GM21786 (cell line): ENCODE results near the gene SCYGR4.

Experiments
- ATAC-seq: cut with Tn5 transposase; IDR thresholded peaks from one replicate; pipeline ENCODE4 v1.9.1; 2021; ENCODE audit not compliant: unreplicated experiment

The SCYGR4 gene

DNA sequence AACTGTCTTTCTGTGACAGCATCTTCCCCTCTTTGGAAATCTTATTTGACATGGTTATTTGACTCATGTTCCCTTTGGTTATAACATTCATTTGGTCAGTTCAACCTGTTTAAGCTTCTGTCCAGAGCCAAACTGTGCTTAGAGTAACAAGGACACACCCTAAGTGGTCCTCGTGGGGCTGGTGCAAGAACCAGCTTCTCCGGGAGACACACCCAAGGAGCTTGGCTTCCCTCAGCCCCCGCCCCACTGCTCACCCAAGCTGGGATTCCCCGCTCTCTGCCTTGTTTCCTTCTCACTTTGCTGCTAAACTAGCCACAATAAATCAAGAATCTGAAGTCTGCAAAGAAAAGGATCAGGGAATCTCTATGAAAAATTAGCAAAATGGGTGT is 4.0 kb upstream of the SCYGR4 start:
- ATAC-seq: no peak

- ATAC-seq: no peak
Observed at GRCh38 chr2:227614246-227614645, 3.1 kb upstream of the SCYGR4 start.

DNA sequence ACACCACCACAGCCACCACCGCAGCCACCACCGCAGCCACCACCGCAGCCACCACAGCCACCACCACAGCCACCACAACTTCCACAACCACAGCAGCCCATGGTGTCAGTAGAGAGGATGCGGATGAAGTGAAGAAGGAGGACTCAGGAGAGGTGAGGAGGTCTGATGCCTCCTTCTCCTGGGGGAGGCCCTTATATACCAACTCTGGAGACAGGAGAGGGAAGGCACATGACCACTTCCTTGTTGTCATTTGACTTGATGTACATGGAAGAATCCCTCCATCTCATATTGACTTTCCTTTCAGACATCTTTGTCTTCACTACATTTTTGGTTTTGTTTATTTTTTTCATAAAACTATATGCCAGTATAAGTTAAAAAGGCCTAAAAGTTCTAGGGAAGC is 2.6 kb upstream of the SCYGR4 start, which contains the start of gene SCYGR3:
SCYGR3 (minus strand) TSS at position 101 of the 400 bp plus-strand sequence; CDS start at position 101, 0 bp downstream.
- ATAC-seq: no peak

GRCh38 chr2:227615181-227615580 is 2.1 kb upstream of the SCYGR4 start:
- no peak for ATAC-seq

DNA sequence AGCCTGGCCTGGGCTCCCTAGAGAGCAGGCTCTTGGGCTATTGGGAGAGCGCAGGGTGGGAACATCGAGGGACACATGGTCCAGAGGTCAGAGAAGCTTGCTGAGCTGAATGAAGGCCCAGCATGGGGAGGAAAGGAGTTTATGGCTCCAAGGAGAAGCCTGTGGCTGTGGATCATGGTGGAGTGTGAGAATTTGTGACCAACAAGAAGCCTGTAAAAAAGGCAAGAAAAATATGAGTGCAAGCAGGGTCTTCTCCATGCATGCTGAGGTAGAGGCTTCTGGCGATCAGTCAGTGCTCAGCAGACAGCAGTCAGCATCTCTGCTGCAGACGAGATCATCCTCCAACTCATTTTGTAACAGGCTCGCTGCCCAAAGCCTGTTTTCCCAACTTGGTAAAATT is 1.4 kb upstream of the SCYGR4 start:
- ATAC-seq: no peak

- no peak for ATAC-seq
Observed at GRCh38 chr2:227616631-227617030, 667 bp upstream of the SCYGR4 start.

DNA sequence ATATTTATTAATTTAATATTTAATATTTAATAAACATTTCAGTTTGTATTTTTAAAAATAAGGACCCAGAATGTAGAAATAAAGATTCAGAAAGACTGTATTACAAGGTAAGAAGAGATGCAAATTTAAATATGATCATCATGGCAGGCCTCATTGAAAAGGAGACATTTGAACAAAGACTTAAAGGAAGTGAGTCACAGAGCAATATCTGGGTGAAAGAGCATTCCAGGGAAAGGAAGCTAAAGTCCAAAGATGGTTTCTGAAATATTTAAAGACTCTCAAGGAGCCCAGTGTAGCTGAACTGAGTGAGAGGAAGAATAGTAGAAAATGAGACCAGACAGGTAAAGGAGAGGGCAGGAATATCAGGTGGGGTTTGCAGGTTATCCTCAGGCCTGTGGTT is 5.9 kb downstream of the SCYGR4 start:
- no peak for ATAC-seq

DNA sequence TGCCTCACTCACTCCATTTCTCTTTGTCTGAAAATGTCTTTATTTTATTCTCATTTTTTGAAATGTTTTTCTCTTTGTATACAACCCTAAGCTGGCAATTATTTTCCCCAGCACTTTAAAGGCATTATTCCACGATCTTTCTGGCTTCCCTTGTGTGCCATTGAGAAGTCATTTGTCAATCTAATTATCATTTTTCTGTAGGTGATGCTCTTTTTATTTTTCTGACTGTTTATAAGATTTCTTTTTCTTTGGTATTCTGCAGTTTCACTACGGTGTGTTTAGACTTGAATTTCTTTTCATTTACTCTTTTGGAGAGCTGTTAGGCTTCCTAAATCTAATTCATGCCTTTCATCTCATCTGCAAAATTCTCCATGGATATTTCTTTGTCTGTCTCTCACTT is 8.1 kb downstream of the SCYGR4 start:
- ATAC-seq: no peak

GRCh38 chr2:227626580-227627151 is 9.4 kb downstream of the SCYGR4 start:
- no peak for ATAC-seq

- peak; percentile 97 for ATAC-seq
Observed at GRCh38 chr2:227627769-227628168, 10.5 kb downstream of the SCYGR4 start.

DNA sequence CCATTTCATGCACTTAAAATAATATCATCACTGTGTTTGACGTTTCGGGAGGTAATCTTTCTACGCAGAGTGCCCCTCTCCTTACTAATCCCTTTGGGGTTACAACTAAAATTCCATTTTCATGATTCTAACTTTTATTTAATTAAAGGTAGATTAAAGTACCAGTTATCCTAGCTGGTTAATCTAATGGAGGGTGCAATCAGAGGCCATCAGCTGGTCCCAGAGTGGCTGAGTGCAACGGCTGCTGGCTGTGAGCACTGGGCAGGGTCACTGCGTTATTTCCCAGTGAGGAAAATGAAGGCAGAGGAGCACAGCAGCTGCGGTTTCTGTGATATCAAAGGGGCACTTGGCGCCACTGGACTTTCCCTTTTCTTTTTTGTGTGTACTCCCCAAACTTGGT is 12.1 kb downstream of the SCYGR4 start:
- no peak for ATAC-seq

DNA sequence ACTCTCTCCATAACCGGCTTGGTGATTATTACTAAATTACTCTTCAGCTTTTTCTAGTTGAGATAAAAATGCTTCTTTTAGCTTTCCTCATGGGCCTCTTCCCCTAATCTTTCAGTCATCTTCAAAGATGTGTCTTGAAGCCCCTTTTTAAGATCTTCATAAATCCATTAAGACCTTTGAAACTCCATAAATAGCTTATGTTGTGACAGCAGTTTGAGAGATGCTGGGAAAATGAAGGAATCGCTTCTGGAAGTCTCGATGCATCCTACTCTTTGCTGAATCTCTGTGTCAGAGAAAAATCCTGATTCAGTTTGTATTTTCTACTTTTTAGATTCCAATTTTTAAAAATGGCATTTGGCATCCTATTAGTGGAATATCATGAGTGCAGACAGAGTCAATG is 13.0 kb downstream of the SCYGR4 start:
- no peak for ATAC-seq

DNA sequence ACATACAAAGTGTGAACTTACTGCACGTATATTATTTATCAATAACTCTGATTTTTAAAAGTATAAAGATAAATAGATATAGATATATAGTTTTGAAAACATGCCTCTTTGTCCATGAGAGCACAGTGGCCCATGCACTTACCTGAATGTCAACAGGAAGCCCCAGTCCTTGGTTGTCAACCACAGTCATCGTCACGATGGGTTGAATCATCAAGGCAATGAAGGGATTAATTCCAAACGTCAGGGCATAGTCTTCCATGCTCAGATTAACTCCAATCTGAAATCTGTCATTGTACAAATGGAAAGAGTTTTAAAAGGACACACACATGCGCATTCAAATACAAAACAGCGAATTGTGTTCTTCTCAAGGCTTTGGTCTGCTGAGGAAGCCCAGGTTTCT is 15.5 kb downstream of the SCYGR4 start:
- no peak for ATAC-seq

DNA sequence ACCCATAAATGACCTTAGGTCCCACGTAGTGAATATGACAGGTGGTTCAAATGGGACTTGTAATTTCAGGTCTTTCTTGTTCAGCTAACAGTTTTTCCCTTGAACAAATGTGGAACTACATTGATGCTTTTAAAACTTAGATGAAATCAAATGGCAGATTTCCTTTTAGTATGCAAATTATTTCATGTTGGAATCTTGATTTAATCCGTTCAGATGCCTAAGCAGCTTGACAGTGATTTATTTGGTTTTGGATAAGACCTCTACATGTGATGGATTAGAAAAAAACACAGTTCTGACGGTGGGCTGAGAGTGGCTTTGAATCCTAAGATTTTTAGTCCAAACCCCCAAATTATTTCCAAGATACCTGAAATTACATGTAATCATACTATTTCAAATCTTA is 16.9 kb downstream of the SCYGR4 start:
- ATAC-seq: no peak

GRCh38 chr2:227642656-227643055 is 25.4 kb downstream of the SCYGR4 start:
- ATAC-seq: no peak

DNA sequence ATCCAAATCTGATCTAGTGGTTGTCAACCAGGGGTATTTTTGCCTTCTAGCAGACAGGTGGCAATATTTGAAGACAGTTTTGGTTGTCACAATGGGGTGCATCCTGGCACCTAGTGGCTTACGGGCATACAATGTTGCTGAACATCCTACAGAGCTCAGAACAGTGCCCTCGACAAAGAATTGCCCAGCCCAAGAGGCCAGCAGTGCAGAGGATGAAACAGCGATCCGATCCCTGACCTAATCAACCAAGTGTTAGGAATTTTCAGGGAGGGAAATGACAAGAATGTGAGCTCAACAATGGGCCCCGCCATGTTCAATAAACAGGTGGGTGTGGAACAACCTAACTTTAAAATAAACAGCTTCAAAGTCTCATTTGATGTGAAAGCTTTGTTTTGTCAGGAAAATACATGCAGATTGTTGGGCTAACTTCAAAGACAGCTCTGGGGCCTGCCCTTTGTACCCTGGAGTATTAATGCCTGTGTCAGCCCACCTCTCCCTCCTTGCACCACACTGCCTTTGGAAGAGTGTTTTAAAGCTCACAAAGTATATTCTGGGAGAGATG is 26.8 kb downstream of the SCYGR4 start:
- ATAC-seq: no peak

DNA sequence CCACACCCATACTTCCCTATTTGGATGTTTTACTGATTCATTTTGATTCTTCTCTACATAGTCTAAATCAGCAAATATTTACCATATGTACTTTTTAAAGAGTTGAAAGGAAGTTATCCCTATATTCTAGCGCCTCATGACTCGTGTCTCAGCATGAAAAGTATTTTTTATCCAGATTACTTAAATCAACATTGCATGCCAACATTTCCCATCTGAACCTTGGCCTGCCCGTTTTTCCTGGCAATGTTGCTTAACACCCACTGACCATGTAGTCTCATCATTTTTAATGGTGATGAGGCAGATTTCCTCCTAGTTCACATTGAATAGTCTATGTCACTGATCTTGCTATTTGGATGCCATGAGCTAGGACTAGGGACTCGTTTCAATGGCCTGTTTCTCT is 36.1 kb downstream of the SCYGR4 start:
- no peak for ATAC-seq

DNA sequence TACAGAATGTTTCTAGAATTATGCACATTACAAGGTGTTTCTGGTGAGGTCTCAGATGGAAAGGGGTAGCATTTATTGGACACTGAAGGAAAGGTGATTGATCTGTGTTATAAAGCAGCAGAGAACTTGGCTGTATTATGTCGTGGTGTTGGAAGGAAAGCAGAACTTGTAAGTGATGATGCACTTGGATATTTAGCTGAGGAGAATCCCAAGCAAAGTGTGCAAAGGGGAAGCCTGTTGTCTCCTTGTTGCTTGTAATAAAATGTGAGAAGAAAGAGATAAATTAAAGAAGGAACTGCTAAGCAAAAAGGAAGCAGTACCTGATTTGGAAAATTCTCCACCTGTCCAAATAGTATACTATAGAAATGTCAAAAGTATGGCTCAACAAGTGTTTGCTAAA is 37.1 kb downstream of the SCYGR4 start:
- ATAC-seq: no peak

DNA sequence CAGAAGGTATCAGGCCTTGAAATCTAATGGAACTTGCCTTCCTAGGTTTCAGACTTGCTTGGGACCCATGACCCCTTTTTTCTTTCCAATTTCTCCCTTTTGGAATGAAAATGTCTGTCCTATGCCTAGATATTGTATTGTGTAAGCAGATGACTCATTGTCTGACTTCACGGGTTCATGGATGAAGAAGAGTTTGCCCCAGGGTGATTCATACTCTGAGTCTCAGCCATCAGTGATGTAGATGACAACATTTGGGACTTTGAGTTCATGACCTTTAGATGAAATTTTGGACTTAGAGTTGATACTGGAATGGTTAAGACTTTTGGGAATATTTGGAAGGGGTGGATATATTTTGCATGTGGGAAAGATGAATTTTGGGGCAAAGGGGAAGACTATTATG is 38.2 kb downstream of the SCYGR4 start:
- no peak for ATAC-seq

- ATAC-seq: no peak
Observed at GRCh38 chr2:227657199-227657845, 40.0 kb downstream of the SCYGR4 start.

DNA sequence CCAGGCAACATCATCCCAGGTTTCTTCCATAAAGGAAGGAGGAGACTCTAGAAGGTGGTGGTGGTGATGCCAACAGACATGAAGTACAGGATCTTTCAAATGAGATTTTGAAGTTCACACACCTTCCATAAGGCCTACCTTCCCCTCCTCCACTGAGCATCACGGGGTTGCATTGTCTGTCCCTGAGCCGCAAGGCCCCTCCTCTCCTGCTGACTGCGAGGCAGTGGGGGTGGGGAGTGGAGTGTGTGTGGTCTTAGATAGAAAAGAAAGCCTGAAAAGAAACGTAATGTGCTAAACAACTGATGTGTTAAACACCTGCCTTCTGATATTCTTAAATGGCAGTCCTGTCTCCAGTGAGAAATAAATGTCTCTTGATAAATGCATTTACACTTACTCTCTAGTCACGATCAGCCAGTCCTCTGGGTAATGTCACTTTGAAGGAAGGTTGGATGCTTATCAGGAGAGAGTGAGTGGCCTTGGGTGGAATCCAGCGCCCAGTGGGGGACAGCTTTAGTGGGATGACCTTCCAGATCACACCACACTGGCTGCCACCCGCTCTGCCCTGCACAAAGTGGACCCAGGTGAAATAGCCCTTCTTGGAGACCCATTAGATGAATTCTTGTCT is 43.8 kb downstream of the SCYGR4 start:
- no peak for ATAC-seq

DNA sequence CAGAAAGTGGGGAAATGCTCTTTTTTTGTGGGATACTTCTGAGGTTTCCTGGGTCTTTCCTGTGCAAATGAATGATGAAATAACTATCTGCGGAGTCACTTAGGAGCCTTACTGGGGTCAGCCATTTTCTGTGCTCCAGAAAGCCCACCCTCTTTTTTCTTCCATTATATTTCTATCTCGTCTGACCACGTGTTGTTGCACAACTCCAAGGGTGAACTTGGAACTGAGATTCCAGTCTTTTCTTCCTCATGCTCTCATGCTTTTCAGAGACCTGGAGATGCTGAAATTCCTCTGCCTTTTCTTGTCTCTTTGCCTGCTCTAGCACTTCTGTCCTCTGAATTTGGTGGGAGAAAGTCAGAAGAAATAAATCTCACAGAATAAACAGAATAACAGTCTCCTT is 44.5 kb downstream of the SCYGR4 start:
- ATAC-seq: no peak
